ENCODE results near the gene OR10P1.

Gene OR10P1

DNA sequence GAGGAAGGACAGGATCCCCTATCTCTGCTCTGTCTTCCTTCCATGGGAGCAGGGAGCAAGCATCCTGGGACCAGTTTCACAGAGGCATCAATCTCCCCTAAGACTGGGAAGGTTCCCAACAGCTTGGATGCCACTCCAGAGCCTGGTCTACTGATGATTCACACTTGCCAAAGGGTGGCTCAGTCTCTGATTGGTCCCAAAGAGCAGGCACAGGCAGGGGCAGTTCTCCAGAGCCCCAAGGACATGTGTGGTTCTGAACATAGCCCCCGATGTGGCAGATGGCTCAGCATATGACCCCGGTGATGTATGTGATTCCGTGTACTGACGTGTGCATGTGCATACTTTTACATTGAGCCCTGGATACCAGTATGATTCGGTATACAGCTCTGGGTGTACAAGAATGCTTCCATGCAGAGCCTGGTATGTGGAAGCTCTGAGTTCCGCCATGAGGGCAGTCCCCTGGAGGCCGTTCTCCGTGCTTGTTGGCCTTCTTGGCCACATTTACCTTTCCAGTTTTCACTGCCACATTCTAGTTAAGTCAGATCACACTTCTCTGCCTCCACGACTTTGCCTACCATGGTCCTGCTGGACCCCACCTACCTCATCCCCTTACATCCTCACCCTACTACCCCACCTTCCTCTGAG, 49.8 kb downstream of the OR10P1 start:
- no peak for DNase-seq
